Transverse colon (tissue), 4 donors: ENCODE measurements around the gene CTNND2.

Experiments used
- EP300 ChIP-seq: sonication (generic); formaldehyde crosslinking; IDR thresholded peaks from one replicate; pipeline ENCODE4 v1.6.1; 2017; ENCODE audit warnings: antibody characterized with exemption, low read depth
- POLR2A ChIP-seq: fragments of 450-650 bp; IDR thresholded peaks from one replicate; pipeline ENCODE4 v1.6.1; 2016; ENCODE audit warnings: antibody characterized with exemption, mild to moderate bottlenecking, moderate library complexity
- POLR2AphosphoS5 ChIP-seq, 3 donors: sonication (generic); formaldehyde crosslinking; IDR thresholded peaks; one replicate each; pipeline ENCODE4 v1.6.1; 2016; ENCODE audit warnings: antibody characterized with exemption in 3 of 3
- TF ChIP-seq, protein P1 (sequence below), 5 experiments: fragments of 200-600 bp in 3 of 5; fragments of 450-650 bp in 2 of 5; sonication (generic) in 3 of 5; IDR thresholded peaks; 1 replicate in 2 of 5; 2 replicates in 3 of 5; pipeline ENCODE4 v1.5.1; 2016 to 2017; ENCODE audit warnings: antibody characterized with exemption in 5 of 5, inconsistent platforms in 3 of 5, mild to moderate bottlenecking in 2 of 5, moderate library complexity in 1 of 5

DNA sequence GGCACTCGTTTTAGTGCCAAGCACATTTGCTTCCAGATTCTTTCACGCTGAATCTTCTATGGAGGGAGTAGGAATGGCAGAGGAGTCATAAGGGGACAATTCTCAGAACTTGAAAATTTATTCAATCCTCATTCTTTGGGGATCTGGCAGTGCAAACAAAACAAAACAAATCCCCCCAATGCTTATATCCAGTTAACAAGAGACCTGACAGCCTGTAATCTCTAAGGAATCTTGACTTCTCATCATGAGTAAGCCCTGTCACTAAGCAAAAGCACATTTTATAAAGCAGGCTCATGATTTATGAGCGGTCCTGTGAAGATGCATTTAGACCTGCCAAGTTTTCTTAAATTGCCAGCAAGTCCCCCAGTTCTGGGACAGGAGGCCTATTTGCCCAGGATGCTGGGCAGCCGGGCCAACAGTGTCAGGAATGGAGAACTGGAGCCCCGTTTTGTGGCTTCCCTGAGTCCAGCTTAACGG, 513.9 kb downstream of the CTNND2 start:
- TF ChIP-seq POLR2A (no peak), POLR2AphosphoS5 (IDR thresholded peaks at IDR 0.05) (no peak), EP300 (no peak)
- TF ChIP-seq, protein P1, sequence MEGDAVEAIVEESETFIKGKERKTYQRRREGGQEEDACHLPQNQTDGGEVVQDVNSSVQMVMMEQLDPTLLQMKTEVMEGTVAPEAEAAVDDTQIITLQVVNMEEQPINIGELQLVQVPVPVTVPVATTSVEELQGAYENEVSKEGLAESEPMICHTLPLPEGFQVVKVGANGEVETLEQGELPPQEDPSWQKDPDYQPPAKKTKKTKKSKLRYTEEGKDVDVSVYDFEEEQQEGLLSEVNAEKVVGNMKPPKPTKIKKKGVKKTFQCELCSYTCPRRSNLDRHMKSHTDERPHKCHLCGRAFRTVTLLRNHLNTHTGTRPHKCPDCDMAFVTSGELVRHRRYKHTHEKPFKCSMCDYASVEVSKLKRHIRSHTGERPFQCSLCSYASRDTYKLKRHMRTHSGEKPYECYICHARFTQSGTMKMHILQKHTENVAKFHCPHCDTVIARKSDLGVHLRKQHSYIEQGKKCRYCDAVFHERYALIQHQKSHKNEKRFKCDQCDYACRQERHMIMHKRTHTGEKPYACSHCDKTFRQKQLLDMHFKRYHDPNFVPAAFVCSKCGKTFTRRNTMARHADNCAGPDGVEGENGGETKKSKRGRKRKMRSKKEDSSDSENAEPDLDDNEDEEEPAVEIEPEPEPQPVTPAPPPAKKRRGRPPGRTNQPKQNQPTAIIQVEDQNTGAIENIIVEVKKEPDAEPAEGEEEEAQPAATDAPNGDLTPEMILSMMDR (IDR thresholded peaks at IDR 0.05) = no peak
